Measurements from ENCODE around the gene CST6.

Gene CST6

DNA sequence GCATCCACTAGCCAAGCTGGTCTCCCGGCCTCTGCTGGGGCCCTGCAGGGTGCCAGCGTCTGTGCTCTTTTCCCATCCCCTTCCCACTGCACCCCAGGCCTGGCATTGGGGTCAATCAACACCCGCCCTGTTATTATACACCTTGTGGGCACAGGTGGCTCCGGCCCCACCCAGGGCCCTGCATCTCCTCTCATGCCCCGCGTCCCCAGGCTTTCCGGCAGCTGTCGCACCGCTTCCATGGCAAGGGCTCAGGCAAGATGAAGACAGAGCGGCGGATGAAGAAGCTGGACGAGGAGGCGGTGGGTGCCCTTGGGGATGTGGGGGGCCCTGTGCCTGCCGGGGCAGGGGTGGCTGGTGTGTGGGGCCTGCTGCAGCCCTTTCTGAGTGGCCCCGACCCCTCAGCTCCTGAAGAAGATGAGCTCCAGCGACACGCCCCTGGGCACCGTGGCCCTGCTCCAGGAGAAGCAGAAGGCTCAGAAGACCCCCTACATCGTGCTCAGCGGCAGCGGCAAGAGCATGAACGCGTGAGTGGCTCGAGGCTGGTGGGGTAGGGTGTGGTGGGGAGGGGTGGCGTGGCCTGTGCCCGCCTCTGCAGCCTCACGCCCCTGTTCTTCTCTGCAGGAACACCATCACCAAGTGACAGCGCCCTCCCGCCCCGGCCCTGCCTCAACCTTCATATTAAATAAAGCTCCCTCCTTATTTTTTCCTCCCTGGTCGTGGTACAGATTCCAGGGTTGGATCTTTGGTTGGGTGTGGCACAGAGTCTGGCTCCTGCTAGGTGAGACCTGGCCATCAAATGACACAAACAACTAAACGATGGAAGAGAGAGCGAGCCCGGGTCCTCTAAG, 33.2 kb upstream of the CST6 start:
- in situ Hi-C loops (cut with HindIII; ENCODE audit: low sequenced_read_pairs): no loop called here
- no peak overlapping the region for H3K4me3 ChIP-seq (ENCODE audit: low read depth, low read length)
- DNase-seq (ENCODE audit: low read depth): no peak
- TF ChIP-seq CTCF (IDR thresholded peaks at IDR 0.05; ENCODE audit: low read depth, low read length, missing control alignments): no peak

DNA sequence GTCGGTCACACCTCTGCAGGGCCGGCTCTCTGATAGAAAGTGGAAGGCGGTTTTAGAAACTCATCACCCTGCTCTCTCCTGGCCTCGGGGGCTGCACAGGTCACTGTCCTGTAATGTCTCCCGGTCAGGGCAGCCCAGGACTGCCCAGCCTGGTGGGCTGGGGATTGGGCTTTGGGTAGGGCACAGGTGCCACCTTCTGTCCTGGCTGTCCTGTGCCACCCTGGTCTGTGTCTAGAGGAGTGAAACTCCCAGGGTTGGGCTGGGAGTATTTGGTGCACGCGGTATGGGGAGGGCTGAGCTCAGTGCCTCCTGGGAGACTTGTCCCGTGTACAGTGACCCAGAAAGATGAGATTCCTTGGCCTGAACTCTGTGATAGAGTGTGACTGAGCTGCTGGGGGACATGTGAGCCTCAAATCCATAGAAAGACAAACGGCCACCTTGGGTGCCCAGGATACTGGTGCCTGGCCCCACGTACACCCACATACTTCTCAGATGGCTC, 32.5 kb upstream of the CST6 start:
- TF ChIP-seq CTCF (IDR thresholded peaks at IDR 0.05; ENCODE audit: low read depth, low read length, missing control alignments): no peak
- H3K4me3 ChIP-seq (ENCODE audit: low read depth, low read length): no peak overlapping the region
- in situ Hi-C loops (cut with HindIII; ENCODE audit: low sequenced_read_pairs): no loop called here
- DNase-seq (ENCODE audit: low read depth): no peak

DNA sequence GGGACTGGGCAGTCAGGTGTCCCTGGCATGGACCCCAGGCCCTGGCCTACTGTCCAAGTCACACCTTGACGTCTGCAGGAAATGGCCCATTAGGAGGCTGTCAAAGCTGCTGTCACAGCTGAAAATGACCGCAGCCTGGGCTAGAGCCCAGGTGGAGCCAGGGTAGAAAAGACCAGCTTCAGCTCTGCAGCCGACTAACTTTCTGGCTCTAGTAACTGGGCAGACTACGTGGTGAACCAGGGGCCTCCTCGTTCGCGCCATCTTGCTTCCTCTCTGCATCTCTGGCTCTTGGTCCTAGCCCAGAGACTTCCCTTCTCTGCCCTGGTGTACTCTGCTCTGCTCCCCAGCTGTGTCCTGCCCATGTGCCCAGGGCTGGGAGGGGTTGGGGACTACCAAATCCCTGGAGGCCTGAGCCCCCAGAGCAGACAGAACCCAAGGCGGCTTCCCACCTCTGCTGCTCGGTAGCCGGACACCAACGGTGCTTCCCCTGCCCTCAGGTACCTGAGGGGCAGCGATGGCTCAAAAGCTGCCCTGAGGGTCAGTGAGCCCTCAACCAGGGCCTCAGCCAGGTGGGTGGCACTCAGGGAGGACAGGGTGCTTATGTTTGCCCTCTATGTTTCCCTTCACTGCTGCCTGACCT, 30.6 kb upstream of the CST6 start:
- no peak for TF ChIP-seq CTCF (IDR thresholded peaks at IDR 0.05; ENCODE audit: low read depth, low read length, missing control alignments)
- in situ Hi-C loops (cut with HindIII; ENCODE audit: low sequenced_read_pairs): no loop called here
- H3K4me3 ChIP-seq (ENCODE audit: low read depth, low read length): no peak overlapping the region
- DNase-seq (ENCODE audit: low read depth): no peak

DNA sequence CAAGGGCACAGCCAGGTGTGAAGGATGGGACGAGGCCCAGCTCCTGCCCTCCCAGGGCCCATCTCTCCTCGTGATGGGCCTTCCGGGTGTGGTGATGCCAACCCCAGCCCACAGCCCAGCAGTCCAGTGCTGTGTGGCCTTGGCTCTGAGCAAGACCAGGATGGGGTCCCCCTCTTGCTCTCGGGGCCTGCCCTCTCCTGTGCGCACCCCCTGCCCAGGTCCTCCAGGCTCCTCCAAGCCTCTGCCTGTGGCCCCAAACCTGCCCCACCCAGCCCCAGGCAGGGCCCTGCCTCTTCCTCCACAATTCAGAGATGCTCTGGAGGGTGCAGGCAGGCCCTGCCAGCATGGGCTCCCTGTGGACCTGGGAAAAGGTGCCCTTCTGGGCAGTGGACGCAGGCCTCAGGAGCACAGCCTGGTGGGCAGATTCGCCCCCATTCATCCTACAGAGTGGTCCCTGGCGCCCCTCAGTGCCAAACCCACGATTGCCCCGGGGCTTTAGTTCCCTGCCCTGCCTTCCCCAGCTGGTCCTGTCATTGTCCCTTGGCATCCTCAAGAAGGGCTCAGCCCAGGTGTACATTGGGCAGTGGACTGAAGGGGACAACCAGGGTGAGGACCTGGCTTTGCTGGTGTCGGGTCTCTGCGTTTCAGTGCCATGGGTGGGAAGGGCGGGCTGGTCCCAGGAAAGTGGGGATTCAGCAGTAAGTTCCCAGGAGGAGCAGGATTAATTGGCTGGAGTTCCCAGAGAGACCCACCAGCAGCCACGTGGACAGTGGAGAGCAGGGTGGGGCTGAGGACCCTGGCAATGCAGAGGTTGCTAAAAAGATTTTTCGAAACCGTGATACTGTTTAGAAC, 29.6 kb upstream of the CST6 start:
- no peak overlapping the region for H3K4me3 ChIP-seq (ENCODE audit: low read depth, low read length)
- in situ Hi-C loops (cut with HindIII; ENCODE audit: low sequenced_read_pairs): no loop called here
- no peak for TF ChIP-seq CTCF (IDR thresholded peaks at IDR 0.05; ENCODE audit: low read depth, low read length, missing control alignments)
- DNase-seq (ENCODE audit: low read depth): no peak

- H3K4me3 ChIP-seq (ENCODE audit: low read depth, low read length): no peak overlapping the region
- TF ChIP-seq CTCF (IDR thresholded peaks at IDR 0.05; ENCODE audit: low read depth, low read length, missing control alignments): no peak
- in situ Hi-C loops (cut with HindIII; ENCODE audit: low sequenced_read_pairs): no loop called here
- no peak for DNase-seq (ENCODE audit: low read depth)
Measured at GRCh38 chr11:65982824-65983588, 28.8 kb upstream of the CST6 start.
